ENCODE data around the gene SELP. TPM values are rescaled to one million over a fixed set of nuclear protein-coding genes. Genes with fewer than 3 reads are reported as not detected.

Gene SELP
- polyA plus RNA-seq, 3 donors: 0.84 to 1.4 (median 0.85) TPM

GRCh38 chr1:169588785-169589485, 41.0 kb downstream of the SELP start:
- Mint-ChIP-seq H3K27ac (peak overlapping the region in 1 of 7 donors; percentile 48), H3K4me3 (no peak overlapping the region), H3K27me3 (ENCODE audit: low read depth in 3 of 3) (peaks cover 0 to 4% (median 3%) of the 10 kb centered on the region in 3 donors), H3K9me3 (no peaks in the 10 kb centered on the region), H3K36me3 (peaks cover 0 to 2% of the 10 kb centered on the region in 2 donors), H3K4me1 (peaks cover 28% of the 10 kb centered on the region)
- H2AFZ ChIP-seq (ENCODE audit: insufficient read depth, low read depth, low read length, poor library complexity, severe bottlenecking): peak overlapping the region; percentile 1
- H3K4me1 ChIP-seq (ENCODE audit: control insufficient read depth in 1 of 2, insufficient read depth in 2 of 2, low read length in 2 of 2): peaks cover 23 to 30% of the 10 kb centered on the region in 2 donors
- intact Hi-C loops (cut with micrococcal nuclease): loop anchor here (5.0 to 10.0 kb wide), 3 partner anchors 123 to 216 kb away; partner anchors contain the start of genes METTL18 (in 1 of the 2) and SELL (in 1 of the 2)
- no peak overlapping the region for H3K9ac ChIP-seq (ENCODE audit: insufficient read depth, low read length, poor library complexity, severe bottlenecking)
- TF ChIP-seq CTCF (IDR thresholded peaks at IDR 0.05): no peak
- no peak overlapping the region for H3K4me3 ChIP-seq (replicated peaks in 1 of 3; ENCODE audit: low read depth in 2 of 3, low read length in 3 of 3)
- no peaks in the 10 kb centered on the region for H4K20me1 ChIP-seq (ENCODE audit: insufficient read depth, low read length)
- H3K36me3 ChIP-seq (replicated peaks in 1 of 2; ENCODE audit: control insufficient read depth in 1 of 2, insufficient read depth in 2 of 2, low read length in 2 of 2): no peaks in the 10 kb centered on the region
- H3K79me2 ChIP-seq (ENCODE audit: insufficient read depth, low read length): peaks cover 20% of the 10 kb centered on the region
- no peak for DNase-seq
- no peak overlapping the region for H3K27ac ChIP-seq (ENCODE audit: low read depth in 1 of 2, low read length in 2 of 2)
- no peaks in the 10 kb centered on the region for H3K27me3 ChIP-seq (ENCODE audit: control insufficient read depth in 2 of 2, insufficient read depth in 2 of 2, low read length in 2 of 2)
- H3K4me2 ChIP-seq (replicated peaks; ENCODE audit: extremely low read depth, low read length, poor library complexity, severe bottlenecking): no peak overlapping the region
- 91% methylated on average over 1 of the region's 4 CpGs for WGBS (ENCODE audit: insufficient coverage)
- H3K9me3 ChIP-seq (replicated peaks in 1 of 2; ENCODE audit: control insufficient read depth in 1 of 2, insufficient read depth in 1 of 2, low read length in 2 of 2): no peaks in the 10 kb centered on the region

GRCh38 chr1:169588112-169588511, 41.8 kb downstream of the SELP start:
- Histone ChIP-seq H3K4me2 (replicated peaks; ENCODE audit: extremely low read depth, low read length, poor library complexity, severe bottlenecking) (no peak overlapping the region), H3K4me1 (ENCODE audit: control insufficient read depth in 1 of 2, insufficient read depth in 2 of 2, low read length in 2 of 2) (peaks cover 23 to 36% of the 10 kb centered on the region in 2 donors), H4K20me1 (ENCODE audit: insufficient read depth, low read length) (no peaks in the 10 kb centered on the region), H3K4me3 (replicated peaks in 1 of 3; ENCODE audit: low read depth in 2 of 3, low read length in 3 of 3) (no peak overlapping the region), H3K79me2 (ENCODE audit: insufficient read depth, low read length) (peaks cover 24% of the 10 kb centered on the region), H3K9me3 (replicated peaks in 1 of 2; ENCODE audit: control insufficient read depth in 1 of 2, insufficient read depth in 1 of 2, low read length in 2 of 2) (no peaks in the 10 kb centered on the region), H3K9ac (ENCODE audit: insufficient read depth, low read length, poor library complexity, severe bottlenecking) (no peak overlapping the region), H3K27ac (ENCODE audit: low read depth in 1 of 2, low read length in 2 of 2) (no peak overlapping the region), H3K36me3 (replicated peaks in 1 of 2; ENCODE audit: control insufficient read depth in 1 of 2, insufficient read depth in 2 of 2, low read length in 2 of 2) (no peaks in the 10 kb centered on the region), H3K27me3 (ENCODE audit: control insufficient read depth in 2 of 2, insufficient read depth in 2 of 2, low read length in 2 of 2) (no peaks in the 10 kb centered on the region), H2AFZ (ENCODE audit: insufficient read depth, low read depth, low read length, poor library complexity, severe bottlenecking) (no peak overlapping the region)
- H3K4me1 Mint-ChIP-seq: peaks cover 36% of the 10 kb centered on the region
- DNase-seq: no peak
- H3K27ac Mint-ChIP-seq: no peak overlapping the region
- no peak overlapping the region for H3K4me3 Mint-ChIP-seq
- intact Hi-C loops (cut with micrococcal nuclease): loop anchor here (5.0 to 10.0 kb wide), 3 partner anchors 124 to 217 kb away; partner anchors contain the start of genes METTL18 (in 1 of the 2) and SELL (in 1 of the 2)
- H3K9me3 Mint-ChIP-seq: no peaks in the 10 kb centered on the region
- no CpG with 5 or more reads among the region's 1 CpG for WGBS (ENCODE audit: insufficient coverage)
- TF ChIP-seq CTCF (IDR thresholded peaks at IDR 0.05): no peak
- peaks cover 3 to 7% of the 10 kb centered on the region in 2 donors for H3K36me3 Mint-ChIP-seq
- peaks cover 0 to 4% (median 1%) of the 10 kb centered on the region in 3 donors for H3K27me3 Mint-ChIP-seq (ENCODE audit: low read depth in 3 of 3)

All from CD14-positive monocyte (primary cell).